Measurements from ENCODE around the gene MRPL52. TPM values are rescaled to one million over a fixed set of nuclear protein-coding genes. Genes with fewer than 3 reads are reported as not detected.

The MRPL52 gene
- total RNA-seq, 1 experiment from 2014 or later = 71.3 TPM

- Histone ChIP-seq H3K9me3 (ENCODE audit: low read length) (no peaks in the 10 kb centered on the region), H3K4me3 (ENCODE audit: low read length) (no peak overlapping the region), H3K9me2 (replicated peaks; ENCODE audit: insufficient read depth, low read length) (no peaks in the 10 kb centered on the region), H2AFZ (ENCODE audit: low read length) (no peak overlapping the region), H3K36me3 (ENCODE audit: insufficient read depth, low read length) (no peaks in the 10 kb centered on the region), H3K27ac (ENCODE audit: low read length) (no peak overlapping the region), H3K27me3 (ENCODE audit: low read length) (peaks cover 4% of the 10 kb centered on the region; the same call in 1 of the 2 replicates), H4K20me1 (ENCODE audit: insufficient read depth, low read depth, low read length) (peaks cover 15% of the 10 kb centered on the region; the same call in 1 of the 2 replicates), H3K9ac (ENCODE audit: low read length) (no peak overlapping the region), H3K4me2 (ENCODE audit: low read depth, low read length, poor library complexity, severe bottlenecking) (no peak overlapping the region), H3K4me1 (ENCODE audit: low read length) (peaks cover 66% of the 10 kb centered on the region), H3K79me2 (ENCODE audit: low read length) (no peaks in the 10 kb centered on the region)
- DNase-seq = no peak
Measured at GRCh38 chr14:22884076-22884737, 54.5 kb downstream of the MRPL52 start.

Small RNAs within 50 kb of the gene (small RNA-seq; reads per million reads assigned to genes)
- not detected for gene RF00019

Other genes with a start within 250 kb of the MRPL52 start
- 163 and 459 TPM in 2 replicates for gene DAD1, start 240.7 kb upstream of the MRPL52 start, total RNA-seq (2014; rRNA removed; shearing (Covaris generic); ENCODE audit: low replicate concordance)
- 3.8 and 6.1 TPM in 2 replicates for gene ABHD4, start 231.6 kb upstream of the MRPL52 start, total RNA-seq (2014; rRNA removed; shearing (Covaris generic); ENCODE audit: low replicate concordance)
- not detected in 2 replicates for gene OR6J1, start 185.5 kb upstream of the MRPL52 start, total RNA-seq (2014; rRNA removed; shearing (Covaris generic); ENCODE audit: low replicate concordance)
- gene OXA1L, start 63.2 kb upstream of the MRPL52 start, total RNA-seq (2014; rRNA removed; shearing (Covaris generic); ENCODE audit: low replicate concordance) = 250 and 484 TPM in 2 replicates
- gene SLC7A7, start 14.5 kb upstream of the MRPL52 start, total RNA-seq (2014; rRNA removed; shearing (Covaris generic); ENCODE audit: low replicate concordance) = 1.9 and 3.5 TPM in 2 replicates
- gene MMP14, start 6.7 kb downstream of the MRPL52 start, total RNA-seq (2014; rRNA removed; shearing (Covaris generic); ENCODE audit: low replicate concordance) = 0.72 and 1.9 TPM in 2 replicates
- gene LRP10, start 41.9 kb downstream of the MRPL52 start, total RNA-seq (2014; rRNA removed; shearing (Covaris generic); ENCODE audit: low replicate concordance) = 34.3 and 43.1 TPM in 2 replicates
- gene REM2, start 53.3 kb downstream of the MRPL52 start, total RNA-seq (2014; rRNA removed; shearing (Covaris generic); ENCODE audit: low replicate concordance) = 0.51 TPM in 1 of 2 replicates, not detected in the other
- 67.7 and 79.1 TPM in 2 replicates for gene RBM23, start 89.3 kb downstream of the MRPL52 start, total RNA-seq (2014; rRNA removed; shearing (Covaris generic); ENCODE audit: low replicate concordance)
- gene PRMT5, start 99.5 kb downstream of the MRPL52 start, total RNA-seq (2014; rRNA removed; shearing (Covaris generic); ENCODE audit: low replicate concordance) = 116 and 152 TPM in 2 replicates
- 45.9 and 52.4 TPM in 2 replicates for gene HAUS4, start 127.2 kb downstream of the MRPL52 start, total RNA-seq (2014; rRNA removed; shearing (Covaris generic); ENCODE audit: low replicate concordance)
- not detected in 2 replicates for gene AJUBA, start 152.7 kb downstream of the MRPL52 start, total RNA-seq (2014; rRNA removed; shearing (Covaris generic); ENCODE audit: low replicate concordance)
- gene C14orf93, start 180.3 kb downstream of the MRPL52 start, total RNA-seq (2014; rRNA removed; shearing (Covaris generic); ENCODE audit: low replicate concordance) = 21.6 and 43.2 TPM in 2 replicates
- gene PSMB5, start 205.0 kb downstream of the MRPL52 start, total RNA-seq (2014; rRNA removed; shearing (Covaris generic); ENCODE audit: low replicate concordance) = 65.4 and 67.1 TPM in 2 replicates
- gene PSMB11, start 212.3 kb downstream of the MRPL52 start, total RNA-seq (2014; rRNA removed; shearing (Covaris generic); ENCODE audit: low replicate concordance) = not detected in 2 replicates
- 0.34 and 1.0 TPM in 2 replicates for gene CDH24, start 227.6 kb downstream of the MRPL52 start, total RNA-seq (2014; rRNA removed; shearing (Covaris generic); ENCODE audit: low replicate concordance)

Measured in Karpas-422 (cell line).